ENCODE data around the gene FILIP1L.

Gene FILIP1L

DNA sequence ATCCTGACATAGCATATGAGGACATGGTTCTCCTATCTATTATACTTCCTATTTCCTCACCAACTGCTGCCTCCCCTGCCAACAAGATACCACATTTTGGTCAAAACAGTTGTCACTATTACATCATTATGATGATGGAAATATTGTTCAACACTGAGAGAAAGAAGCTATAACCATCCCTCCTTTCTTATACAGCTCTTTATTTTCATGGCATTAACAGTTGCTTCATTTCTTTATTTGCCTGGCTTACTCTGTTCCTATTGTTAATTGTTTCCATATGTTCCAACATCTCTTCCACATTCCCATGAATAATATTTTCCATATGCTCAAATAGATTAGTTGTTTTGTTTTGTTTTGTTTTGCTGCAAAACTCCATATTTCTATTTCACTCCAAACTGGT, 40.8 kb upstream of the FILIP1L start:
- no peak overlapping the region for H3K27ac ChIP-seq
- TF ChIP-seq, protein P1, sequence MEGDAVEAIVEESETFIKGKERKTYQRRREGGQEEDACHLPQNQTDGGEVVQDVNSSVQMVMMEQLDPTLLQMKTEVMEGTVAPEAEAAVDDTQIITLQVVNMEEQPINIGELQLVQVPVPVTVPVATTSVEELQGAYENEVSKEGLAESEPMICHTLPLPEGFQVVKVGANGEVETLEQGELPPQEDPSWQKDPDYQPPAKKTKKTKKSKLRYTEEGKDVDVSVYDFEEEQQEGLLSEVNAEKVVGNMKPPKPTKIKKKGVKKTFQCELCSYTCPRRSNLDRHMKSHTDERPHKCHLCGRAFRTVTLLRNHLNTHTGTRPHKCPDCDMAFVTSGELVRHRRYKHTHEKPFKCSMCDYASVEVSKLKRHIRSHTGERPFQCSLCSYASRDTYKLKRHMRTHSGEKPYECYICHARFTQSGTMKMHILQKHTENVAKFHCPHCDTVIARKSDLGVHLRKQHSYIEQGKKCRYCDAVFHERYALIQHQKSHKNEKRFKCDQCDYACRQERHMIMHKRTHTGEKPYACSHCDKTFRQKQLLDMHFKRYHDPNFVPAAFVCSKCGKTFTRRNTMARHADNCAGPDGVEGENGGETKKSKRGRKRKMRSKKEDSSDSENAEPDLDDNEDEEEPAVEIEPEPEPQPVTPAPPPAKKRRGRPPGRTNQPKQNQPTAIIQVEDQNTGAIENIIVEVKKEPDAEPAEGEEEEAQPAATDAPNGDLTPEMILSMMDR (conservative IDR thresholded peaks at IDR 0.05), result no peak

DNA sequence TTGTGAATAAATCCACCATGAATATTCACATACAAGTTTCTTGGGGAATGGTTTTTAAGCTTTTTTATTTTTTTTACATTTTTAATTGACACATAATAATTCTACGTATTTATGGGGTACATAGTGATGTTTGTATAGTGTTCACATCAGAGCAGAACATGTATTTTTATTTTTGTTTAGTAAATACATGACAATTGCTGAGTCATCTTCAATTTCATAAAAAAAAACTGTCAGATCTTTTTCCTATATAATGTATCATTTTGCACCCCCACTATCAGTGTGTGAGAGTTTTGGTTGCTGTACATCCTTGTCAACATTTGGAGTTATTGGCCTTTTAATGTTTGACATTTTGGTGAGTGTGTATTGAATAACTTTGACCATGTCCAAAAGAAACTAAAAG, 39.9 kb upstream of the FILIP1L start:
- TF ChIP-seq, protein P1 (conservative IDR thresholded peaks at IDR 0.05), result no peak
- no peak overlapping the region for H3K27ac ChIP-seq

DNA sequence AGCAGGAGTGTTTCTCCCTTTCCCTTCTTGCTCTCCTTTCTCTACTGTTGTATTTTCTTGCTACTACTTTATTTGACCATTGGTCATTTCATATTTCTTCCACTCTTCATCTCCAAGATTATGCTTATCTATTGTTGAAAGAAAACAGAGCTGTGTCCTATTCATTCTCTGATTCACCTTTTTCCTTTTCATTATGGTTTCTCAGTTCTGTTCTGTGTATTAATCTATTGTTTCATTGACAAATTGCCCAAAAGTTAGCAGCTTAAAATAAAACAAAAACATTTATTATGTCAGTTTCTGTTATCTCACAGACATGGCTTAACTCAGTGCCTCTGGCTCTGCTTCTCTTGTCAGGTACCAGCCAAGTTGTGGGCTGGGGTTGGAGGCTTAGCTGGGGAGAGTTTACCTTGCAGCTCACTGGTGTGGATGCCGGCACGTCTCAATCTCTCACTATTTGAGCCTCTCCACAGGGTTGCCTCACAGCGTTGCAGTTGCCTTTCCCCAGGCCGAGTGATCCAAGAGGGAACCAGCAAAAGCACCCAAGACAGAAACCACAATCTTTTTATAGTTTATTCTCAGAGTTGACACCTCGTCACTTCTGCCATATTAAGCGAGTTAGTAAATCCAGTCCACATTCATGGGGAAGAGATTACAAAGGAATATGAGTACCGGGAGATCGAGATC, 36.9 kb upstream of the FILIP1L start:
- no peak overlapping the region for H3K27ac ChIP-seq
- TF ChIP-seq, protein P1 (conservative IDR thresholded peaks at IDR 0.05), result no peak

DNA sequence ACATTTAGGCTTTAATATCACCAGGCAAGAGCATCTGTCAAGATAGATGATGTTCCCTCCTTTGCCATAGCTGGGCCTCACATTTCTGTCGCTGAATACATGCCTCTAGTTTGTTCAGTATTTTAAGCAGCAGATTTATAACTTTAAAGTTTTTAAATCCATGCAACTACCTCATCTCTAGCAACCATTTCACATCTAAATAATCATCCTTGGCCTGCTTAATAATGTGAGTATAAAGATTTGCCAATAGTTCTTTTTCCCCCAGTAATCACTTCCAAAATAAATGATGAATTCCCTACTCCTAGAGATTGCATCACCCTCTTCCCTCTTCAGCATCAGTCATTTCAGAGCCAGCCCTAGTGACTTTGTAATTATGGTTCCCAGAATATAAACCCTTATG, 36.2 kb upstream of the FILIP1L start:
- H3K27ac ChIP-seq, result no peak overlapping the region
- TF ChIP-seq, protein P1 (conservative IDR thresholded peaks at IDR 0.05), result no peak

DNA sequence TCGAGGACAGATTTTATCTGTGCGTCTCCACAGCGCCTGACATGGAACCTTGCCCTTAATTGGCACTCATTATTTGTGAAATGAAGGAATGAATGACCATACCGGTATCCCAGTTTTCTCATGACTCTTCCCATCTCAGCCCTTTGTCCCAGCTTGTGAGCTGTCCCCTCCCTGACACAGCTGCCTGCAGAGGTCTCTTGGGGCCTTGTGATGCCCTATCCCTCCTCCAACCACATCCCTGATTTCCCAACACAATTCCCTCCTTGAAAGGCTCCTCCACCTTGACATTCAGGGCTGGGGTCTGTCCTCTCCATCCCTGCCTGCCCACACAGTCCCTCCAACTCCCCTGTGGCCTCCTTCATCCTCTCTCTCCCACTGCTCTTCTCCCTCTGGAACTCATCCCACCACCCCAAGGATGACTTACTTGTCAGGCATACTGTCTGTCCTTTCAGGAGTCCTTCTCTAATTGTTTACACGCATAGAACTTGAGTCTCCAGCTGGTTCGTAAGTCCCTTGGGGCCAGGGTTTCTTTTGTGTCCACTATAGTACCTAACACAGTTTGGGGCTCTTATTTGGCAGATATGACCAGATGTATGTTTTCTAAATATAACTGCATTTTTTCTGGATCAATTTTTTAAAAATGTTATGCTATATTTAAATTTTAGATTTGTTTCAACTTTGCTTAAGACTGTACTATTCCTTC, 35.6 kb upstream of the FILIP1L start:
- TF ChIP-seq, protein P1 (conservative IDR thresholded peaks at IDR 0.05), result no peak

DNA sequence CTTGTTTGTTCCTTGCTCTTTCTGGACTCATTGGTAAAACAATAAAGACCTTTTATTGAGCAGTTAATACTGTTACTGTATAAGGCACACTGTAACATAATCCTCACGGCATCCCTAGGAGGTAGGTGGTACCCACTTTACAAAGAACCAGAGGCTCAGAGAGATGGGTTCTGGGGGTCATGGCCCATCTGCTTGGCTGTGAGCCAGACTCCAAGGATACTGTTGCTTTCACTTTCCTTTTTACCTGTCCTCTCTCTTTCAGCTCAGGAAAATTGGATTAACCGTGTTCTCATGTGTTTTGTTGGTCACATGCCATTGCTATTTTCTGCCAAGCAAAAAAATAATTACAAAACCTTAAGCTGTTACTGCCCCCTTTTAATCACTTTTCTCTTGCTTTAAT, 34.8 kb upstream of the FILIP1L start:
- no peak overlapping the region for H3K27ac ChIP-seq
- TF ChIP-seq, protein P1 (conservative IDR thresholded peaks at IDR 0.05), result no peak

More for the DNA sequence above, 35.6 kb upstream of the FILIP1L start:
- no peak overlapping the region for H3K27ac ChIP-seq

DNA sequence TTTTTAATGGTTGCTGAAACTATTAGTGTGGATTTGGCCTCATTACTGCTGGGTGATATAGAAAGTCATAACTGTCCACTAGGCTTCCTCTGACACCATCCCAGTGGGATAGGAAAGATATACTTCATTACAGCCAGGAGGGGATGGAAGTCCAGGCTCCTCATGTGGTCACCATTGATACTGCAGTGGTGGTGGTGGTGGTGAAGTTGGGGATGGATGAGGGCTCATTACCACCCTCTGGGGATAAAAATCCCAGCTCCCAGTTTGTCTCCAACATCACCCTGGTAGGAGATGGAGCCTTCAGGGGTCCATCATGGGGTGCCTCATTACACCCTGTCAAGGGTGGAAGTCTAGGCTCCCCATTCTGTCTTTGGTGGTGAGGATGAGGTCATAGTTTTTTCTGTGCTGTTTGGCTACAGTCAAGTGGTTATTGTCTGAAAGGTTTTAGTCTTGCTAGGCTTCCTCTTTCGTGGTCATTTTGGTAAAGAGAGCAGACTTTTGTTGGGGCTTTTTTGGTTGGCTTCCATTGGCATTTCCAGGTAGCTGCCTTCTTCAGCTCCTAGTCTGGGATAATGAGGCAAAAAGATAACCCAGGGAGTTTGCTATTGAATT, 30.1 kb upstream of the FILIP1L start:
- H3K27ac ChIP-seq, result no peak overlapping the region
- TF ChIP-seq, protein P1 (conservative IDR thresholded peaks at IDR 0.05), result no peak

All from VCaP (cell line).